G401.6 (cell line): ENCODE data around the gene CSH2.
"Not testable (repeated sequence)": the region's sequence is repeated elsewhere in the genome, so short reads cannot be mapped to it uniquely, and the experiment has no call there.

ENCODE experiments used
- FAIRE-seq: peaks from 2 replicates; lab custom pipeline; 2012; peaks lifted over from hg19 to GRCh38; lab: Jason Lieb, UNC

The CSH2 gene

GRCh38 chr17:63896524-63897354 lies 23.3 kb upstream of the CSH2 start, which contains the start of gene CSH1:
Gene CSH1, minus strand, starts transcription at chr17:63896574. Its CDS starts 63 bp downstream, at chr17:63896511.
- not testable (repeated sequence) for FAIRE-seq

GRCh38 chr17:63894821-63895220 lies 21.3 kb upstream of the CSH2 start:
- FAIRE-seq = not testable (repeated sequence)

DNA sequence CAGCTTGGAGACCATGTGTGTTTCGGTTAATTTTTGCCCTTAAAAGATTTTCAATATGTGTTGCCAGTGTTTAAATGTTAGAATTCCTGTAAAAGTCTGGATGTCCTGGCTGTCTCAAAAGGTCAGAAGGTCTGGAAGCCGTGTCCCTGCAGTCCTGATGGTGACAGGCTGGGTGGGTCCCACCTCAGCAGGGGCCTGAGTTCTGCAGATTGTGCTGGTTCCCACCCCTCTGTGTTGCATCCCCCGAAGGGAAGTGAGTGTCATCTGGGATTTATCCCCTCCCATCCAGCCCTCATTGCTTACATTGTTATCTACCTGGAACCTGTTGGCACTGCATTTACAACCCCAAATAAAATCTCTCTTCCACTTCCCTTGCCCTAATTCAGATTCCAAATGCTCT lies 20.5 kb upstream of the CSH2 start:
- not testable (repeated sequence) for FAIRE-seq

- not testable (repeated sequence) for FAIRE-seq
Measured at GRCh38 chr17:63892316-63893037, 19.0 kb upstream of the CSH2 start.

GRCh38 chr17:63889026-63889848 lies 15.8 kb upstream of the CSH2 start:
- peak; percentile 8 for FAIRE-seq

GRCh38 chr17:63885119-63885518 lies 11.6 kb upstream of the CSH2 start:
- not testable (repeated sequence) for FAIRE-seq

DNA sequence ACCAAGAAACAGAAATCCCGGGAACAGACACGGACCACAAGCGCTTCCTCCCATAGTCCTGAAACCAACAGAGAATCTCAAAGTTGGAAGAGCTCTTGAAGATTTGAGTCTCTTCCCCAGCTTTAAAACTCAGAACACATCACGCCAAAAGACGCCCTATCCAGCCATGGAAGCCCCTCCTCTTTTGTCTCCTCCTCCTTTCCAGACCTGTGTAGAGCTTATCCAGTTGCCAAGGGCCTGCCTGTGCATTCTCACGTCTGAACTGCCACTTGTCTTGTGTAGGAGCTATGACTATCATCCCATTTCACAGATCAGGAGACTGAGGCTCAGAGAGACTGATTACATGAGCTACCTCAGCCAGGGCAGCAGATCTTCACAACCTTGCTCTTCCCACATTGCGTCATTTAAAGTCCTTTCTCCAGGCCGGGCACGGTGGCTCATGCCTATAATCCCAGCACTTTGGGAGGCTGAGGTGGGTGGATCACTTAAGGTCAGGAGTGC lies 9.2 kb upstream of the CSH2 start:
- not testable (repeated sequence) for FAIRE-seq

GRCh38 chr17:63881935-63882601 lies 8.6 kb upstream of the CSH2 start, which contains the start of gene GH2:
Gene GH2, minus strand, starts transcription at chr17:63881944. Its CDS starts 143 bp downstream, at chr17:63881801.
- FAIRE-seq = no peak

DNA sequence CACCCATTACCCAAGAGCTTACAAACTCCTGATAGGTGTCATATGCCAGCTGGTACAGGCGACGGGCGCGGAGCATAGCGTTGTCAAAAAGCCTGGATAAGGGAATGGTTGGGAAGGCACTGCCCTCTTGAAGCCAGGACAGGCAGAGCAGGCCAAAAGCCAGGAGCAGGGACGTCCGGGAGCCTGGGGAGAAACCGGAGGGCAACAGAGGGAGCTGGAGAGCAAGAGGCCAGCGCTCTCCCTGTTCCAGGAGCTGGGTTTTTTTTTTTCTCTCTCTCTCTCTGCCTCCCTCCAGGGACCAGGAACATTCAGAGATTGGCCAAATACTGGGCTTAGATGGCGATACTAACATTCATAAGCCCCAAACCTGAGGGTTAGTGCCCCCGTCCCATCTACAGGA lies 7.9 kb upstream of the CSH2 start:
- not testable (repeated sequence) for FAIRE-seq

DNA sequence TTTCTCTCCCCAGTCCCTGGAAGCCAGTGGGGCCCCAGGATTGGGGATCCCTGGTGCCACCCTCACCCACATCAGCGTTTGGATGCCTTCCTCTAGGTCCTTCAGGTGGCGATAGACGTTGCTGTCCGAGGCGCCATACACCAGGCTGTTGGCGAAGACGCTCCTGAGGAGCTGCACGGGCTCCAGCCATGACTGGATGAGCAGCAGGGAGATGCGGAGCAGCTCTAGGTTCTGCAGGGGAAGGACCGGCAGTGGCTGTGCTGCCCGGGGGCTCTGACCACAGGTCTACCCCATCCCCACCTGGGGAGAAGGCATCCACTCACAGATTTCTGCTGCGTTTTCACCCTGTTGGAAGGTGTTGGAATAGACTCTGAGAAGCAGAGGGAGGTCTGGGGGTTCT lies 7.2 kb upstream of the CSH2 start:
- no peak for FAIRE-seq

DNA sequence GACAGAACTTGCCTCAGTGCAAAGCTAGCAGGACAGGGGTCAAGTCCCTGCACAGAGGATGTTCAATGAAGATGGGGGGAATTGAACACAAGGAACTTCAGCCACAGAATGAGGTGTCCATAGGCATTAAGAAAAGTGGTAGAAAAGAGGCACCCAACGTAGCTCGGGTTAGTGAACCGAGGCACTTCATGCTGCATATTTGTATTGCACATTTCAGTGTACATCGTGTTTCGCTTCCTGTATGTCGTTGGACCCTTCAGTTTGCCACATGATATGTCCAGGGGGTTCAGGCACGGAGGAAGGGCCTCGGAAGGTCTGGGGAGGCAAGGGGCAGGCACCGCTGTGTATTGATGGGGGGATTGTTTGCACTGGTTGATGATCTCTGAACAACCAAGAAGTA lies 4.9 kb upstream of the CSH2 start:
- not testable (repeated sequence) for FAIRE-seq

DNA sequence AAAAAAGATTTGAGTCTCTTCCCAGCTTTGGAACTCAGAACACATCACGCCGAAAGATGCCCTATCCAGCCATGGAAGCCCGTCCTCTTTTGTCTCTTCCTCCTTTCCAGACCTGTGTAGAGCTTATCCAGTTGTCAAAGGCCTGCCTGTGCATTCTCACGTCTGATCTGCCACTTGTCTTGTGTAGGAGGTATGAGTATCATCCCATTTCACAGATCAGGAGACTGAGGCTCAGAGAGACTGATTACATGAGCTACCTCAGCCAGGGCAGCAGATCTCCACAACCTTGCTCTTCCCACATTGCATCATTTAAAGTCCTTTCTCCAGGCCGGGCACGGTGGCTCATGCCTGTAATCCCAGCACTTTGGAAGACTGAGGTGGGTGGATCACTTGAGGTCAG lies 1.2 kb upstream of the CSH2 start:
- not testable (repeated sequence) for FAIRE-seq

DNA sequence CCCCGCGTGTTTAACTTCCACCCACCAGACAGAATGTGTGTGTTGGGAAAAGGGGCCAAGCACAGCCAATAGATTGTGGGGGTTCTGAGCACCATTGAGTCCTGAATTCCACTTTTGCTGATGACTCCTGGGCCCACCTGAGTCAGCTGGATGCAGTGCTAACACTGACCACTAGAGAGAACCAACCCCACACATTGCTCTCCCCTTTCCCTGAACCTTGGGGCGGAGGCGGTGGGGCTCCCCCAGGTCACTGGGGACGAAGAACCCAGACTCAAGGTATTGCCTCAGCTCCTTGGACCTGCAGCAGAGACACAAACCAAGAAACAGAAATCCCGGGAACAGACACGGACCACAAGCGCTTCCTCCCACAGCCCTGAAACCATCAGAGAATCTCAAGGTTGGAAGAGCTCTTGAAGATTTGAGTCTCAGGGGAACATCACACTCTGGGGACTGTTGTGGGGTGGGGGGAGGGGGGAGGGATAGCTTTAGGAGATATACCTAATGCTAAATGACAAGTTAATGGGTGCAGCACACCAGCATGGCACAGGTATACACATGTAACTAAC lies 667 bp upstream of the CSH2 start:
- FAIRE-seq = not testable (repeated sequence)

- FAIRE-seq = not testable (repeated sequence)
Measured at GRCh38 chr17:63871646-63872365, 1.7 kb downstream of the CSH2 start.

DNA sequence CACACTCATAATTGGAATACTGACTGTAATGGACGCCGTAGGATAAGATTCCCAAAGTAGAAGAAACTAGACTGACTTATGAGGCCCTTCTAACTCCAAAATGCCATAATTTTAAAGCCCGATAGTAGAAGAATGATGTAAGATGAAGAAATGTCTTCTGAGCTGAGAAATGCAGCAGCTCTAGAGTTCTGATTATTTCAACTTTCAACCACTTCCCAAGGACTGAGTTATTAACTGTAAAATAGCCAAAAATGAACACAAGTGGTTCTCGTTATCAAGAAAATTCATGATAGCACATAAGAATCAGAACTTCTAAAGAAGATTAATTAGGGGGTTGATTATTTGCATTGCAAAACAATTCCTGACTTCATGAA lies 3.2 kb downstream of the CSH2 start:
- not testable (repeated sequence) for FAIRE-seq

GRCh38 chr17:63869491-63870291 lies 3.8 kb downstream of the CSH2 start:
- not testable (repeated sequence) for FAIRE-seq

GRCh38 chr17:63866625-63867024 lies 6.9 kb downstream of the CSH2 start:
- not testable (repeated sequence) for FAIRE-seq

DNA sequence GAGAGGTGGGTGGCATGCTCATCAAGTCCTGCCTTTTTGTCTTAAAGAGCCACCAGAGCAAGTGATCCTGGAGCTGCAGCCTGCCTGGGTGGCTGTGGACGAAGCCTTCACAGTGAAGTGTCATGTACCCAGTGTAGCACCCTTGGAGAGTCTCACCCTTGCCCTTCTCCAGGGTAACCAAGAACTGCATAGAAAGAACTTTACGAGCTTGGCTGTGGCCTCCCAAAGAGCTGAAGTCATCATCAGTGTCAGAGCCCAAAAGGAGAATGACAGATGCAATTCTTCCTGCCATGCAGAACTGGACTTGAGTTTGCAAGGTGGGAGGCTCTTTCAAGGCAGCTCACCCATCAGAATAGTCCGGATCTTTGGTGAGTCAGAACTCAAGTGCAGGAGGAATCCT lies 14.2 kb downstream of the CSH2 start:
- no peak for FAIRE-seq

- not testable (repeated sequence) for FAIRE-seq
Measured at GRCh38 chr17:63856425-63856824, 17.1 kb downstream of the CSH2 start.

DNA sequence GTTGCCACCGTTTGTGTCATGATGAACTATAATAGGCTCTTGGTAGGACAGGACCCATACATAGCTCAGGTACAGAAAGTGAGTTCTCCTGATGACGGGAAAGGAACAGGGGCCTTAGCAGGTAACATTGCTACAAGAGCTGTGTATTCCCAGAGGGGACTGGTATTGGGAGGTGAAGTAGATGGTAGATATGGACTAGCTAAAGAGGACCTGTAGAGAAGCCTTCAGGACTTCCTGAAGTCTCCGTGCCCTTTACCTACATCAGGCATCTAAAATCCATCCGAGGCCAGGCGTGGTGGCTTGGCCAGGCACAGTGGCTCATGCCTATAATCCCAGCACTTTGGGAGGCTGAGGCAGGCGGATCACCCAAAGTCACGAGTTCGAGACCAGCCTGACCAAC lies 18.3 kb downstream of the CSH2 start:
- FAIRE-seq = no peak
